Activated CD4-positive, alpha-beta T cell treated with anti-CD3 and anti-CD28 coated beads for 36 hours (primary cell): ENCODE data around the gene FST. TPM values are rescaled to one million over a fixed set of nuclear protein-coding genes. Genes with fewer than 3 reads are reported as not detected.

ENCODE experiments used
- ATAC-seq: fragments of 200-7000 bp; cut with Tn5 transposase; one replicate; pipeline ENCODE4 v1.10.0; 2021; ENCODE audit warnings: mild to moderate bottlenecking, moderate library complexity
- CTCF ChIA-PET: fragments of 350-600 bp; sonication (Branson Sonifier 250); formaldehyde crosslinking; loops from one replicate; lab custom pipeline; 2021; ENCODE audit warnings: antibody characterized with exemption; lab: Charles Lee
- POLR2A ChIA-PET: fragments of 350-600 bp; sonication (Branson Sonifier 250); formaldehyde crosslinking; loops from one replicate; lab custom pipeline; 2021; ENCODE audit warnings: antibody characterized with exemption, inconsistent platforms; lab: Charles Lee
- DNase-seq: peaks from one replicate; pipeline ENCODE4 v3.0.0-alpha.2; 2020
- H3K27ac Mint-ChIP-seq: one replicate; pipeline ENCODE4 v1.8.0; 2021; ENCODE audit warnings: mixed read lengths
- H3K27me3 Mint-ChIP-seq: one replicate; pipeline ENCODE4 v1.8.0; 2021; ENCODE audit warnings: mixed read lengths
- H3K36me3 Mint-ChIP-seq: one replicate; pipeline ENCODE4 v1.8.0; 2021; ENCODE audit warnings: low read depth, mixed read lengths
- H3K4me1 Mint-ChIP-seq: one replicate; pipeline ENCODE4 v1.8.0; 2021; ENCODE audit warnings: mixed read lengths
- H3K4me3 Mint-ChIP-seq: one replicate; pipeline ENCODE4 v1.8.0; 2021; ENCODE audit warnings: mild to moderate bottlenecking, moderate library complexity, mixed read lengths
- H3K9me3 Mint-ChIP-seq: one replicate; pipeline ENCODE4 v1.8.0; 2021; ENCODE audit warnings: low read depth, mixed read lengths
- intact Hi-C, 2 experiments: fragments of 100-400 bp; cut with DNase I in 1 of 2; cut with micrococcal nuclease in 1 of 2; formaldehyde crosslinking; loops; one replicate each; pipeline versions ENCODE4 v1.14.2 to v1.15.1; 2022 to 2024; cut with DNase I, micrococcal nuclease
- total RNA-seq, 2 experiments: library from RNA; stranded (reverse); gene quantifications; one replicate each; pipeline ENCODE4 v1.2.3, GENCODE V29; 2021

Gene FST, protein sequence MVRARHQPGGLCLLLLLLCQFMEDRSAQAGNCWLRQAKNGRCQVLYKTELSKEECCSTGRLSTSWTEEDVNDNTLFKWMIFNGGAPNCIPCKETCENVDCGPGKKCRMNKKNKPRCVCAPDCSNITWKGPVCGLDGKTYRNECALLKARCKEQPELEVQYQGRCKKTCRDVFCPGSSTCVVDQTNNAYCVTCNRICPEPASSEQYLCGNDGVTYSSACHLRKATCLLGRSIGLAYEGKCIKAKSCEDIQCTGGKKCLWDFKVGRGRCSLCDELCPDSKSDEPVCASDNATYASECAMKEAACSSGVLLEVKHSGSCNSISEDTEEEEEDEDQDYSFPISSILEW
- under 1 TPM; 0.43 to 0.54 TPM for total RNA-seq

DNA sequence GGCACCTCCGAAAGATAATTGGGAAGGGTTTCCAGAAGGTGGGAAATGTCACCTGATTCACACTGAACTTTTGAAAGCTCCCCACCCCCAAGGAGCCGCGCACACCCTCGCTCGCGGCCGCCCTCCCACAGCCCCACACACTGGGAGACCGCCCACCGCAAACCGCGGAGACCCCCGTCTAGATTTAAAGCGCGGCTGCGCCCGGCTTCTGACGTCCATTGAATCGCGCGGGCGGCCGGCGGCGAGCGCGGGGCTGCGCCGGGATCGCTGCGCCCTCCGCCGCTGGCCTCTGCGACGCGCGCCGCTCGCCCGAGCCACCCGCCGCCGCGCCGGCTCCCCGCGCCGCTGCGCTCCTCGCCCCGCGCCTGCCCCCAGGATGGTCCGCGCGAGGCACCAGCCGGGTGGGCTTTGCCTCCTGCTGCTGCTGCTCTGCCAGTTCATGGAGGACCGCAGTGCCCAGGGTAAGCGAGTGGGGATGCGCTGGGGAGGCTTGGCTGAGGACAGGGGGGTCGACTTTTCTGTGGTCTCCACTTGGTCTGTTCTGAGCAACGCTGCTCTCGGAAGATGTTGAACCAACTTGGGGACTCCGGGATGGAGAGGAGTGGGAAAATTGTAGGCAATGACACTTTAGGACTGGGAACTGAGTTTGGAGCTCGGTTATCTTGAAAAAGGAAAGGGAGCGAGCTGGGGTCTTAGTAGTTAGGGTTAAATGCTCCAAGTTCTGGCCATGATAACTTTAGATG is at the start of gene FST:
TSS of gene FST (plus strand) at position 214 of the 743 bp plus-strand sequence. CDS start at position 377, 163 bp downstream.
- DNase-seq (peak; percentile 29), ATAC-seq (no peak)
- H3K27me3 Mint-ChIP-seq, result peaks cover 48% of the 10 kb centered on the region
- peaks cover 37% of the 10 kb centered on the region for H3K4me1 Mint-ChIP-seq
- H3K9me3 Mint-ChIP-seq, result no peaks in the 10 kb centered on the region
- CTCF ChIA-PET, result interaction anchor here (0.7 to 1.7 kb wide), 2 partner anchors 749 to 1679 kb away, joined by 3 to 5 read pairs; partner anchors contain the start of gene GPX8
- peak within 1 kb of the TSS; percentile 79 for H3K4me3 Mint-ChIP-seq
- POLR2A ChIA-PET, result no interaction called here
- intact Hi-C loops, result loop anchor here in 1 of 2 experiments (5.0 kb wide), 2 partner anchors 82 to 178 kb away; partner anchors contain the start of gene NDUFS4
- no peaks in the 10 kb centered on the region for H3K36me3 Mint-ChIP-seq
- peak within 1 kb of the TSS; percentile 6 for H3K27ac Mint-ChIP-seq

DNA sequence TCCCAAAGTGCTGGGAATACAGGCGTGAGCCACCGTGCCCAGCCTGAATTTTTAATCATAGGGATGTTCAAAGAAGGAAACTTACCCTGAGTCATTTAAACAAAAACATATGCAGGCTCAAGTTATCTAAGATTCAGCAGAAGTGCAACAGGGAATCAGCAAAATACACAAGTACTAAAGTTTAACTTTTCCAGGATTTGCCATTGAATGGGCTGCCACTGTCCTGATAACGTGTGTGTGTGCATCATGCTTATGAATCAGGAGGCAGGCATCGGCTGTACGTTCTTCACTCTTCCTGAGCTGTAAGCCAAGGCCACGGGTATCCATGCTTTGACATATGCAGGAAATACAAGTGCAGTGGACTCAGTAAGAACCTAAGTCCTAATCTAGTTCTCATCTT is 48.8 kb upstream of the FST start:
- ChIA-PET POLR2A (no interaction called here), CTCF (no interaction called here)
- Mint-ChIP-seq H3K4me1 (no peaks in the 10 kb centered on the region), H3K27me3 (peaks cover 6% of the 10 kb centered on the region), H3K27ac (no peak overlapping the region), H3K36me3 (no peaks in the 10 kb centered on the region), H3K9me3 (no peaks in the 10 kb centered on the region), H3K4me3 (no peak overlapping the region)
- ATAC-seq (no peak), DNase-seq (no peak)
- intact Hi-C loops, result no loop called here

DNA sequence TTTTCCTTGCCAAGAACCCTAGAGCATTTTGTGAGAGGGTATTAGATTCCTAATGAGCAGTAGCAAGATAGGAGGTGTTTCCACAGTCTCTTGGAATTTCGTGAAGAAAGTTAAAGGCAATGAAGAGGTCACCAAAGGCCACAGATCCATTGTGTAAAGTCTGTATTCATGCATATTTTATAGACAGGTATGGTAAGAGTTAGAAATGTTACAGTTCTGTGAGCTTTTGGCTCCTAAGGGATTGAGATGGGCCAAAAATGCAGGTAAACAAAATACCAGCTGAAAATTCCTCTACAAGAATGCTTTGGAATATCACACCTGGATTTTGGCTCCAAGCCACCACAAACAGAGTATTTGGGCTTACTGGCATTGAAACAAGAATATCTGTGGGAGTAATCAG is 47.4 kb upstream of the FST start:
- ChIA-PET CTCF (no interaction called here), POLR2A (no interaction called here)
- intact Hi-C loops, result no loop called here
- Mint-ChIP-seq H3K27ac (no peak overlapping the region), H3K9me3 (no peaks in the 10 kb centered on the region), H3K4me3 (no peak overlapping the region), H3K36me3 (no peaks in the 10 kb centered on the region), H3K4me1 (no peaks in the 10 kb centered on the region), H3K27me3 (peaks cover 6% of the 10 kb centered on the region)
- DNase-seq, result no peak
- no peak for ATAC-seq

DNA sequence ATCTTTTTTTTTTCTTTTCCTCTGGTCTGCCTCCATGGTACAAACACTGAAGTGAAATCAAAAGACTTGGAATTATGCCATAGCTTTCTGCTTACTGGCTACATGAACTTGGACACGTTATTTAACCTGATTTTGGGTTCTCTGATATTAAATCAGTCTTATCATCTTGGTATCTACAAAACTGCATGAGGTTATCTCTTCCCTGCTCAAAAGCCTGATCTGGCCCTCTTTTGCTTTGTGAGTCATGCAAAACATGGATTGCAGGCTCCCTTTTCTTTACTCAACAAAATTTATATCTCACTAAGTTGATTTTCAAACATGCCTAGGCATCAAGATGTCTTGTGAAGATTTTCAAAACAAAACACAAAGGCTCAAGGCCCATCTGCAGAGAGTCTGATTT is 45.9 kb upstream of the FST start:
- H3K27me3 Mint-ChIP-seq, result peaks cover 7% of the 10 kb centered on the region
- ChIA-PET CTCF (interaction anchor here (0.6 kb wide), 1 partner anchor 789 kb away, joined by 4 read pairs; no protein-coding TSS in a partner anchor), POLR2A (no interaction called here)
- H3K4me1 Mint-ChIP-seq, result no peaks in the 10 kb centered on the region
- H3K36me3 Mint-ChIP-seq, result no peaks in the 10 kb centered on the region
- intact Hi-C loops, result no loop called here
- DNase-seq, result no peak
- H3K4me3 Mint-ChIP-seq, result no peak overlapping the region
- no peak for ATAC-seq
- H3K9me3 Mint-ChIP-seq, result no peaks in the 10 kb centered on the region
- no peak overlapping the region for H3K27ac Mint-ChIP-seq

DNA sequence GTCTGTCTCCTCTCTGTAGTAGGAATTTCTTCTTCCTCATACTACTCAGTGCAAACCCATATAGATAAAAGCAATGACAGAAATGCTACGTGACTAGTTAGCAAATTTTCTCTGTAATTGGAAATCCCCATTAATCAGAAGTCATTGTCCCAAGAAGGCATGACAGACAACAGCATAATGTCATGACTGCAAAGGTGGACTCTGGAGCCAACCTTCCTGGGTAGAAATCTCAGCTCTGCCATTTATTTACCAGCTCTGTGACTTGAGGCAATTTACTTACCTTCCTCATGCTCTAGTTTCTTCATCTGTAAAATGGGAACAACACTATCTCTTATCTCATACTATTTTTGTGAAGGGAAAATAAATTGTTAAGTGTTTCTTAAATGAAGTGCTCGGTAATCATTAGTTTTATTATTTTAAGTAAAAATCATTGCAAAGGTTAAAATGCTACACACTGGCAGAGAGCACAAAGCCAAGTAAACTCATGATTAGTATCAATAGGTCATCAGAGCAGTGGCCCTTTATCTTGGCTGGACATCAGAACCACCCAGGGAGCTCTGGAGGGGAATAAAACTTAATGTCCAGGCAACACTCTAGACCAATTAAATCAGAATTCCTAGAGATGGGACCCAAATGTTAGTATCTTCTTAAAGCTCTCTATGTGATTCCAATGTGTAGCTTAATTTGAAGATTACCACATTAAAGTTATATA is 43.8 kb upstream of the FST start:
- CTCF ChIA-PET, result interaction anchor here (0.6 to 0.7 kb wide), 3 partner anchors 10 to 790 kb away, joined by 3 read pairs; no protein-coding TSS in a partner anchor
- DNase-seq, result no peak
- no peak for ATAC-seq
- intact Hi-C loops, result no loop called here
- Mint-ChIP-seq H3K9me3 (no peaks in the 10 kb centered on the region), H3K27ac (no peak overlapping the region), H3K36me3 (no peaks in the 10 kb centered on the region), H3K4me3 (no peak overlapping the region), H3K4me1 (no peaks in the 10 kb centered on the region), H3K27me3 (peaks cover 7% of the 10 kb centered on the region)
- POLR2A ChIA-PET, result no interaction called here

DNA sequence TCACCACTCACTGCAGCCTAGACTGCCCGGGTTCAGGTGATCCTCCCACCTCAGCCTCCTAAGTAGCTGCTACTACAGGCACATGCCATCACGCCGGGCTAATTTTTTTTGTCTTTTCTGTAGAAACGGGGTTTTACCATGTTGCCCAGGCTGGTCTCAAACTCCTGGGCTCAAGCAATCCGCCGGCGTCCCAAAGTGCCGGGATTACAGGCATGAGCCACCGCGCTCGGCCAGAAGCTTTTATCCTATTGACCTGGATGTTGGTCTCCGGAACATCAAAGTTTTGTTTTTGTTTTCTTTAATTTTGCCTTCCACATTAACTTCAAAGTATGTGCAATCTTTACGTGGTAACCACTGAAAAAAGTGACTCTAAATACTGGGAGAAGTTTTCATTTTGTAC is 42.4 kb upstream of the FST start:
- ChIA-PET CTCF (no interaction called here), POLR2A (no interaction called here)
- no peaks in the 10 kb centered on the region for H3K4me1 Mint-ChIP-seq
- no peaks in the 10 kb centered on the region for H3K9me3 Mint-ChIP-seq
- H3K4me3 Mint-ChIP-seq, result no peak overlapping the region
- intact Hi-C loops, result no loop called here
- ATAC-seq (no peak), DNase-seq (no peak)
- peaks cover 5% of the 10 kb centered on the region for H3K27me3 Mint-ChIP-seq
- H3K27ac Mint-ChIP-seq, result no peak overlapping the region
- H3K36me3 Mint-ChIP-seq, result no peaks in the 10 kb centered on the region

DNA sequence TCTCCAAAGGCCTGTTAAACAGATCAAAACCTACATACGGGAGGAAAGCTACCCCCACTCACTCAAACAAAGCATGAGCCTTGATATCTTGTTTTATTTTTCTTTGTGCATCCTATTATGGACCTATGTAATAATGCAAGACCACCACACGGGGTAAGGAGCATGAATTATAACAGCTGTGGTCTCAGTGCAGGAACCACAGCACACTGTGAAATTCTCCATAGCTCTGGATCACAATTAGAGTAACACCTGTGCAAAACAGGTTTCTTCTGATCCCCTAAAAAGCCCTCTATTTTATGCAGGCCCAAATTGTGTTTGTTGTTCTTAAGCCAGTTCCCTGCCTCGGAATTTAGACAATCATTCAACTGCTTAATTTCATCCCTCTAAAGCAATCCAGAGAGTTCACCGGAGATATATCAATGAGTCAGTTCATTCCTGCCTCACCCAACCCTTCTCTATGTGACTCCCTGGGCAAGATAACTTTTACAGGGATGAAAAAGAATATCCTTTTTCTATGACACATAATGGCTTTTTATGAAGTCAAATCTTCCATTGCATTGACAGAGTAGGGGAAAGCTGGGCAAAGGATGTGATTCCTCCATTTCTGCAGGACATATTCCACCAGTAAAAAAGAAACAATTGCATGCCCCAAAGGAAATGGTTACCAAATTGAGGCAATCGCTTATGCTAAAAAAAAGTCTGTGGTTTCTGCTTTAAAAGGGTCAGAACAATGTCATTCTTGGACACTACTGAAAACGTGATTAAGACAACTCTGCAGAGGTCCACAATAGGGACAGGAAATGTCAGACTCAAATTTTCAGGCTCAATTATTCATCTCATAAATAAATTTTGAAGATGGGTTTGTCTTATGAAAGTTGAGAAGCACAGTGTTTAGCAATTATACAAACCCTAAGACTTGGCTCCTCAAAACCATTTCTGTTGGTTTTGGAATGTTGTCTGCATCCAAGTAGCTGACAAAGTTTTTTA is 41.6 kb upstream of the FST start:
- CTCF ChIA-PET, result no interaction called here
- intact Hi-C loops, result no loop called here
- H3K27me3 Mint-ChIP-seq, result peaks cover 5% of the 10 kb centered on the region
- H3K4me3 Mint-ChIP-seq, result no peak overlapping the region
- DNase-seq (no peak), ATAC-seq (no peak)
- no peak overlapping the region for H3K27ac Mint-ChIP-seq
- POLR2A ChIA-PET, result no interaction called here
- no peaks in the 10 kb centered on the region for H3K36me3 Mint-ChIP-seq
- H3K4me1 Mint-ChIP-seq, result no peaks in the 10 kb centered on the region
- no peaks in the 10 kb centered on the region for H3K9me3 Mint-ChIP-seq

DNA sequence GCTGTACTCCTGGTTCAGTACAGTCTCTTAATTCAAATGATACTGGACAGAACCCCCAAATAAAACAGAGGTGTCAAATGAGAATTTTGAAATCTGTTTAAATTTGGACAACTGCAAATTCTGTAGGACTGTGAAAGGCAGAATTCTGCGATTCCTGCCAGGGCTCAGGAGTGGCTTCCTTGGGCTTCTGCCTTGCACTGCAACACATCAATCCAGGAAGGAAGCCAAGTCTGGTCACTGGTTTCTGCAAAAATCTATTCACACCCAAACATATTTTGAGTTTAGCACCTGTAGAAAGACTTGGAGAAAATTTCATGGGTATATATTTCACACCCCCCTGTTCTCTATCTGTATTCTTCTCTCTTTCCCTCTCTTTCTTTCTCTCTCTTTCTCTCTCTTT is 37.5 kb upstream of the FST start:
- ATAC-seq (no peak), DNase-seq (no peak)
- Mint-ChIP-seq H3K9me3 (no peaks in the 10 kb centered on the region), H3K4me3 (no peak overlapping the region), H3K36me3 (no peaks in the 10 kb centered on the region), H3K27ac (no peak overlapping the region), H3K4me1 (no peaks in the 10 kb centered on the region), H3K27me3 (peaks cover 7% of the 10 kb centered on the region)
- ChIA-PET POLR2A (no interaction called here), CTCF (no interaction called here)
- intact Hi-C loops, result no loop called here

DNA sequence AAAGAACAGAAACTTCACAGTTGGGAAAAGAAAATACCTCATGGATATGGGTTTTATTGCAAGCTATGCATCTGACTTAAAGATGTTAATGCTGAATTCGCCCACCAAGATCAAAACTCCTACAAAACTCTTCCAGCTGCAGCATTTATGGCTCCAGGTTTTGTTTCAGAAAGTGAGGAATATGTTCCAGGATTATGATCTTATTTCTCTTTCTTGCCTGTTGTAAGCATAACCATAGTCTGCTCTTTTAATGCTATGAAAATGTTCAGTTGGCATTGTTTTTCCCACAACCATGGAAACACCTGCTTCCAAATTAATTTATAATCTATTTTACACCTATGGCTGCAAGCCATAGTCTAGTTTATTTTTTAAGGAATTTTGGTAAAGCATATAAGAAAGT is 34.9 kb upstream of the FST start:
- DNase-seq, result no peak
- H3K9me3 Mint-ChIP-seq, result no peaks in the 10 kb centered on the region
- intact Hi-C loops, result no loop called here
- peaks cover 11% of the 10 kb centered on the region for H3K27me3 Mint-ChIP-seq
- H3K36me3 Mint-ChIP-seq, result no peaks in the 10 kb centered on the region
- no peak overlapping the region for H3K4me3 Mint-ChIP-seq
- H3K4me1 Mint-ChIP-seq, result no peaks in the 10 kb centered on the region
- ATAC-seq, result no peak
- ChIA-PET POLR2A (no interaction called here), CTCF (no interaction called here)
- H3K27ac Mint-ChIP-seq, result no peak overlapping the region

DNA sequence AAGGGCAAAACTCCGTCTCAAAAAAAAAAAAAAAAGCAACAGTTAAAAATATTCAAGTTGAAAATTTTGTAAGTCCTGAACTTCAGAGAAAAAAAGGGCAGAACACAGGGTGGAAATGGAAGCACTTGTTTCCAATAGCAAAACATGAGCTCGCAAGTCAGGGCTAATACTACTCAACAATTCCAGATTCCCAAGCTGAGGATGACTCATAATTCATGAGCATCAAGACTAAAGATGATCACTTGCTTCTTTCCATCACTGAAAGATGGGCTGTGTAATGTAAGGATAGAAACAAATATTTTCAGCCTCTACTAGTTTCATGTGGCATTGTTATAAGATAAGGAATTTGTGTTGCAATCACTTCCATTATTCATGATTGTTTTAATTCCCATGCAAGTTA is 33.5 kb upstream of the FST start:
- CTCF ChIA-PET, result no interaction called here
- POLR2A ChIA-PET, result no interaction called here
- Mint-ChIP-seq H3K4me3 (no peak overlapping the region), H3K27me3 (peaks cover 13% of the 10 kb centered on the region), H3K36me3 (no peaks in the 10 kb centered on the region), H3K4me1 (no peaks in the 10 kb centered on the region), H3K9me3 (no peaks in the 10 kb centered on the region), H3K27ac (no peak overlapping the region)
- no peak for ATAC-seq
- intact Hi-C loops, result no loop called here
- DNase-seq, result no peak

DNA sequence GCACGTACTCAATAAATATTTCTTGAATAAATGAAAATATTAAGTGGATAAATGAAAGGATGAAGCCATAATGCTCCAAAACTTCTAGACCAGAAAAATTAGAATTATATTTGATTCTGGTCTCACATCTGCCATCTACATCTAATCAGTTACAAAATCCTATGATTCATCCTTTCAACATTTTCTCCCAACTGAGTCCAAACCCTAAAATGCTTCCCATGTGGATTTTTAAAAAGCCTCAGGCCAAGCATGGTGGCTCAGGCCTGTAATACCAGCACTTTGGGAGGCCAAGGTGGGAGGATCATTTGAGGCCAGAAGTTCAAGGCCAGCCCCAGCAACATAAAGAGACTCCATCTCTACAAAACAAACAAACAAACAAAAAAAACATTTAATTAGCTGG is 31.6 kb upstream of the FST start:
- H3K4me3 Mint-ChIP-seq, result no peak overlapping the region
- intact Hi-C loops, result no loop called here
- ChIA-PET POLR2A (no interaction called here), CTCF (no interaction called here)
- no peaks in the 10 kb centered on the region for H3K9me3 Mint-ChIP-seq
- H3K4me1 Mint-ChIP-seq, result no peaks in the 10 kb centered on the region
- DNase-seq (no peak), ATAC-seq (no peak)
- peaks cover 18% of the 10 kb centered on the region for H3K27me3 Mint-ChIP-seq
- no peak overlapping the region for H3K27ac Mint-ChIP-seq
- H3K36me3 Mint-ChIP-seq, result no peaks in the 10 kb centered on the region
